ENCODE measurements around the gene FMO3.

FMO3 gene

GRCh38 chr1:171160639-171161354, 70.1 kb downstream of the FMO3 start:
- DNase-seq = no peak

- no peak for DNase-seq
Measured at GRCh38 chr1:171161431-171161830, 70.7 kb downstream of the FMO3 start.

GRCh38 chr1:171166361-171166760, 75.7 kb downstream of the FMO3 start:
- no peak for DNase-seq

Measured in suppressor macrophage (primary cell).